Neuron (in vitro differentiated cells): ENCODE measurements around the gene RAP1GAP2.

Source experiments
- H2AFZ ChIP-seq: one replicate; pipeline ENCODE4 v1.6.1; 2013; ENCODE audit warnings: low read depth, mild to moderate bottlenecking, inconsistent platforms, low read length, moderate library complexity
- H3K27me3 ChIP-seq: one replicate; pipeline ENCODE4 v1.6.1; 2013; ENCODE audit warnings: low read length; ENCODE audit not compliant: insufficient read depth
- H3K36me3 ChIP-seq: one replicate; pipeline ENCODE4 v1.6.1; 2013; ENCODE audit warnings: low read length; ENCODE audit not compliant: insufficient read depth
- H3K4me1 ChIP-seq: one replicate; pipeline ENCODE4 v1.6.1; 2013; ENCODE audit warnings: low read length; ENCODE audit not compliant: insufficient read depth
- H3K4me3 ChIP-seq: 2 replicates; pipeline ENCODE4 v1.5.1; 2013; ENCODE audit warnings: mild to moderate bottlenecking, low read length, moderate library complexity
- H3K9me3 ChIP-seq: one replicate; pipeline ENCODE4 v1.6.1; 2013; ENCODE audit warnings: low read length

RAP1GAP2 gene

GRCh38 chr17:2909846-2910234 lies 113.6 kb downstream of the RAP1GAP2 start:
- Histone ChIP-seq H3K4me1 (no peaks in the 10 kb centered on the region), H2AFZ (no peak overlapping the region), H3K4me3 (no peak overlapping the region), H3K9me3 (no peaks in the 10 kb centered on the region), H3K27me3 (no peaks in the 10 kb centered on the region), H3K36me3 (no peaks in the 10 kb centered on the region)

- Histone ChIP-seq H3K36me3 (no peaks in the 10 kb centered on the region), H3K27me3 (no peaks in the 10 kb centered on the region), H3K4me1 (no peaks in the 10 kb centered on the region), H3K4me3 (no peak overlapping the region), H2AFZ (no peak overlapping the region), H3K9me3 (no peaks in the 10 kb centered on the region)
These were observed 115.0 kb downstream of the RAP1GAP2 start for GRCh38 chr17:2911035-2911754.

GRCh38 chr17:2911755-2912111 lies 115.5 kb downstream of the RAP1GAP2 start:
- no peak overlapping the region for H3K4me3 ChIP-seq
- no peaks in the 10 kb centered on the region for H3K36me3 ChIP-seq
- H2AFZ ChIP-seq, result no peak overlapping the region
- H3K27me3 ChIP-seq, result no peaks in the 10 kb centered on the region
- H3K9me3 ChIP-seq, result no peaks in the 10 kb centered on the region
- no peaks in the 10 kb centered on the region for H3K4me1 ChIP-seq

- Histone ChIP-seq H3K36me3 (no peaks in the 10 kb centered on the region), H3K9me3 (no peaks in the 10 kb centered on the region), H3K4me3 (no peak overlapping the region), H3K27me3 (no peaks in the 10 kb centered on the region), H3K4me1 (no peaks in the 10 kb centered on the region), H2AFZ (no peak overlapping the region)
These were observed 116.5 kb downstream of the RAP1GAP2 start for GRCh38 chr17:2912754-2913153.

GRCh38 chr17:2916461-2916860 lies 120.2 kb downstream of the RAP1GAP2 start:
- no peaks in the 10 kb centered on the region for H3K36me3 ChIP-seq
- H3K4me3 ChIP-seq, result no peak overlapping the region
- no peaks in the 10 kb centered on the region for H3K9me3 ChIP-seq
- H3K27me3 ChIP-seq, result peaks cover 2% of the 10 kb centered on the region
- no peak overlapping the region for H2AFZ ChIP-seq
- no peaks in the 10 kb centered on the region for H3K4me1 ChIP-seq

GRCh38 chr17:2921443-2921842 lies 125.2 kb downstream of the RAP1GAP2 start:
- H3K36me3 ChIP-seq, result no peaks in the 10 kb centered on the region
- H3K4me1 ChIP-seq, result no peaks in the 10 kb centered on the region
- peaks cover 5% of the 10 kb centered on the region for H3K27me3 ChIP-seq
- H2AFZ ChIP-seq, result no peak overlapping the region
- H3K4me3 ChIP-seq, result no peak overlapping the region
- H3K9me3 ChIP-seq, result peaks cover 2% of the 10 kb centered on the region

- Histone ChIP-seq H3K27me3 (peaks cover 5% of the 10 kb centered on the region), H3K4me1 (no peaks in the 10 kb centered on the region), H2AFZ (no peak overlapping the region), H3K36me3 (no peaks in the 10 kb centered on the region), H3K4me3 (no peak overlapping the region), H3K9me3 (peaks cover 2% of the 10 kb centered on the region)
These were observed 128.0 kb downstream of the RAP1GAP2 start for GRCh38 chr17:2924211-2924610.

DNA sequence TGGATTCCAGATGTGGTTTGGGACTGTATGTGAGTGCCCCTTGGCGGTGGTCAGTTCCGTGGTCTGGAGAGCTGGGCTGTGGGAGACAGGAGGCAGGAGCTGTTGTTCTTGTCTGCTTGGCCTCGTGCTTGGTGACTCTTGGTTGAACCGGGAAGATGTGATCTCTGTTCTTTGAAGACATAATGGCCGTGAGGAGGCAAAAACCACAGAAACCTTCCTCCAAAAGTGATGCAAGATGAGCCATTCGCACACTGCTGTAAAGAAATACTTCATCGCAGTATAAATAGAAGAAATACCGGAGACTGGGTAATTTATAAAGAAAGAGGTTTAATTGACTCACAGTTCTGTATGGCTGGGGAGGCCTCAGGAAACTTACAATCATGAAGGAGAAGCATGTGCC lies 128.8 kb downstream of the RAP1GAP2 start:
- Histone ChIP-seq H3K4me3 (no peak overlapping the region), H3K9me3 (peaks cover 2% of the 10 kb centered on the region), H3K27me3 (peaks cover 5% of the 10 kb centered on the region), H3K36me3 (no peaks in the 10 kb centered on the region), H2AFZ (no peak overlapping the region), H3K4me1 (no peaks in the 10 kb centered on the region)

- Histone ChIP-seq H3K27me3 (peaks cover 5% of the 10 kb centered on the region), H2AFZ (no peak overlapping the region), H3K36me3 (no peaks in the 10 kb centered on the region), H3K9me3 (peaks cover 2% of the 10 kb centered on the region), H3K4me3 (no peak overlapping the region), H3K4me1 (no peaks in the 10 kb centered on the region)
These were observed 129.9 kb downstream of the RAP1GAP2 start for GRCh38 chr17:2926019-2926650.

- Histone ChIP-seq H3K36me3 (no peaks in the 10 kb centered on the region), H3K27me3 (peaks cover 6% of the 10 kb centered on the region), H2AFZ (no peak overlapping the region), H3K4me3 (no peak overlapping the region), H3K4me1 (no peaks in the 10 kb centered on the region), H3K9me3 (peaks cover 2% of the 10 kb centered on the region)
These were observed 132.2 kb downstream of the RAP1GAP2 start for GRCh38 chr17:2928294-2928890.

DNA sequence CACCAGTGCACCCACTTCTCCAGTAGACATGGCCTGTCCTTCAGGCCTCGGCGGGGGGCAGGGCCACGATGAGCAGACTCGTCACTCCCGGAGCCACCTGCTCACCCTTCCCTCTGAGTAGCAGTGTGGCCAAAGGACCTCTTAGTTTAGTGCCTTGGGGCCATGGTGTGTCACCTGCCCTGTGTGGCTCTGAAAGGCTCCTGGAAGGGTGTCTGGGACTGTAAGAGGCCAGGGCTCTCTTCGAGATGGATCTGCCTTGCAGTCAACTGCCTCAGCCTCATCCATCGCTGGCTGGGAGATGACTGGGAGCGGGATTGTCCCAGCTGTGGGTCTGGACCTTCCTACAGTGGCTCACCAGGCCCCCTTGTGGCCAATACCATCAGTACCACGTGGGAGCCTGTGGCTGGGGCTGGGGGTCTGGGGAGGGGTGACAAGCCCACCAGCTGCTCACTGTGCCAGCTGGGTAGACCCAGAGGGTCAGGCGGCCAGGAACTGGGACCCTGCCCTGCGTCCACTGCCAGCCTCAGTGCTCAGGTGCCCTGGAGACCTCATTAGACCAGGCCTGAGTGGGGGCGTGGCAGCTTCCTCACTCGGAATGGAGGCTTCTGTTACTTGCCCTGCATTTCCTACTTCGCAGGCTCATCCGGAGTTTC lies 133.8 kb downstream of the RAP1GAP2 start:
- Histone ChIP-seq H2AFZ (no peak overlapping the region), H3K36me3 (no peaks in the 10 kb centered on the region), H3K9me3 (no peaks in the 10 kb centered on the region)

GRCh38 chr17:2931876-2932275 lies 135.6 kb downstream of the RAP1GAP2 start:
- peaks cover 3% of the 10 kb centered on the region for H3K27me3 ChIP-seq
- no peaks in the 10 kb centered on the region for H3K4me1 ChIP-seq
- no peak overlapping the region for H2AFZ ChIP-seq
- no peak overlapping the region for H3K4me3 ChIP-seq
- H3K36me3 ChIP-seq, result no peaks in the 10 kb centered on the region
- H3K9me3 ChIP-seq, result no peaks in the 10 kb centered on the region

More for the DNA sequence above, 133.8 kb downstream of the RAP1GAP2 start:
- H3K4me1 ChIP-seq, result no peaks in the 10 kb centered on the region
- H3K4me3 ChIP-seq, result no peak overlapping the region
- H3K27me3 ChIP-seq, result peaks cover 3% of the 10 kb centered on the region

DNA sequence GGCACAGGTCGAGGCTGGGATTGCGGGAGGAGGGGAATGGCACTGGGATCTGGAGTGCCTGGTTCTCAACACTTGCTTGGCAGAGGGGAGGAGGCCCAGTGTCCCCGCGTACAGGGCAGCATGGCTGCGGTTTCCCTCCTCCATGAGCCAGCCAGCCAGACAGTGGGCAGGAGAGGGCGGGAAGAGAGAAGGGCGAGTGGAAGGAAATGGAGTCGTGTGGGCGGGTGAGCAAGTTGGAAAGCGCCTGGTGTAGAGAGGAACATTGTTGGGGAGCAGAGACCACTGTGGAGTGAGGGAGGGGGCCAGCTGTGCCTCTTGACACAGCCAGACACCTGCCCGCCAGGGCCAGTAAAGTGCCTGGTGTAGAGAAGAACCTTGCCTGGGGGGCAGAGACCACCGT lies 136.7 kb downstream of the RAP1GAP2 start:
- Histone ChIP-seq H3K4me3 (no peak overlapping the region), H3K9me3 (no peaks in the 10 kb centered on the region), H2AFZ (no peak overlapping the region), H3K4me1 (no peaks in the 10 kb centered on the region), H3K36me3 (no peaks in the 10 kb centered on the region), H3K27me3 (peaks cover 3% of the 10 kb centered on the region)
